HEK293 (cell line): ENCODE data around the gene OR2AE1.
A peak's percentile ranks its signal among the peaks of the same experiment; 100 is the strongest.

Experiments
- KLF8 ChIP-seq: fragments of 450-650 bp; formaldehyde crosslinking; IDR thresholded peaks from 2 replicates; pipeline ENCODE4 v1.5.1; 2016; ENCODE audit warnings: missing biosample characterization, missing genetic modification characterization
- SCRT1 ChIP-seq: fragments of 450-650 bp; formaldehyde crosslinking; IDR thresholded peaks from 2 replicates; pipeline ENCODE4 v1.5.1; 2016; ENCODE audit warnings: missing biosample characterization, missing genetic modification characterization, borderline replicate concordance
- ZBTB20 ChIP-seq: fragments of 450-650 bp; formaldehyde crosslinking; IDR thresholded peaks from 2 replicates; pipeline ENCODE4 v1.5.1; 2016; ENCODE audit warnings: missing biosample characterization, missing genetic modification characterization
- ZEB2 ChIP-seq: fragments of 450-650 bp; formaldehyde crosslinking; IDR thresholded peaks from 2 replicates; pipeline ENCODE4 v1.5.1; 2016; ENCODE audit warnings: missing biosample characterization, missing genetic modification characterization
- ZNF10 ChIP-seq: fragments of 450-650 bp; formaldehyde crosslinking; IDR thresholded peaks from 2 replicates; pipeline ENCODE4 v1.5.1; 2017; ENCODE audit warnings: missing biosample characterization, missing genetic modification characterization
- ZNF16 ChIP-seq: fragments of 450-650 bp; formaldehyde crosslinking; IDR thresholded peaks from 2 replicates; pipeline ENCODE4 v1.5.1; 2016; ENCODE audit warnings: low read depth, missing biosample characterization, missing genetic modification characterization
- ZNF174 ChIP-seq: fragments of 450-650 bp; formaldehyde crosslinking; IDR thresholded peaks from 2 replicates; pipeline ENCODE4 v1.5.0; 2017; ENCODE audit warnings: missing biosample characterization, mild to moderate bottlenecking, missing genetic modification characterization
- ZNF23 ChIP-seq: fragments of 450-650 bp; formaldehyde crosslinking; IDR thresholded peaks from 2 replicates; pipeline ENCODE4 v1.5.1; 2016; ENCODE audit warnings: missing biosample characterization, missing genetic modification characterization, borderline replicate concordance
- ZNF311 ChIP-seq: fragments of 450-650 bp; formaldehyde crosslinking; IDR thresholded peaks from 2 replicates; pipeline ENCODE4 v1.5.1; 2017; ENCODE audit warnings: missing biosample characterization, missing genetic modification characterization, borderline replicate concordance
- ZNF335 ChIP-seq: fragments of 450-650 bp; formaldehyde crosslinking; conservative IDR thresholded peaks from 2 replicates; pipeline ENCODE4 v1.5.1; 2016; ENCODE audit warnings: missing biosample characterization, missing genetic modification characterization
- ZNF433 ChIP-seq: fragments of 450-650 bp; formaldehyde crosslinking; IDR thresholded peaks from 2 replicates; pipeline ENCODE4 v1.5.1; 2016; ENCODE audit warnings: missing biosample characterization, missing genetic modification characterization, low read depth
- ZNF48 ChIP-seq: fragments of 450-650 bp; formaldehyde crosslinking; IDR thresholded peaks from 2 replicates; pipeline ENCODE4 v1.5.1; 2016; ENCODE audit warnings: missing biosample characterization, missing genetic modification characterization
- ZNF518A ChIP-seq: fragments of 450-650 bp; formaldehyde crosslinking; conservative IDR thresholded peaks from 2 replicates; pipeline ENCODE4 v1.5.1; 2016; ENCODE audit warnings: low read depth, missing biosample characterization, missing genetic modification characterization
- ZNF580 ChIP-seq: fragments of 450-650 bp; formaldehyde crosslinking; IDR thresholded peaks from 2 replicates; pipeline ENCODE4 v1.5.1; 2016; ENCODE audit warnings: missing biosample characterization, missing genetic modification characterization
- ZNF629 ChIP-seq: fragments of 450-650 bp; formaldehyde crosslinking; IDR thresholded peaks from 2 replicates; pipeline ENCODE4 v1.5.1; 2017; ENCODE audit warnings: missing biosample characterization, missing genetic modification characterization
- ZNF660 ChIP-seq: fragments of 450-650 bp; IDR thresholded peaks from 2 replicates; pipeline ENCODE4 v1.5.1; 2018; ENCODE audit warnings: missing biosample characterization, mild to moderate bottlenecking, missing genetic modification characterization
- ZNF664 ChIP-seq: fragments of 450-650 bp; formaldehyde crosslinking; IDR thresholded peaks from 2 replicates; pipeline ENCODE4 v1.5.1; 2016; ENCODE audit warnings: missing biosample characterization, missing genetic modification characterization
- ZNF692 ChIP-seq: fragments of 450-650 bp; formaldehyde crosslinking; IDR thresholded peaks from 2 replicates; pipeline ENCODE4 v1.5.1; 2016; ENCODE audit warnings: missing biosample characterization, missing genetic modification characterization
- ZNF707 ChIP-seq: fragments of 450-650 bp; formaldehyde crosslinking; IDR thresholded peaks from 2 replicates; pipeline ENCODE4 v1.5.1; 2016; ENCODE audit warnings: missing biosample characterization, missing genetic modification characterization
- ZNF776 ChIP-seq: fragments of 450-650 bp; formaldehyde crosslinking; IDR thresholded peaks from 2 replicates; pipeline ENCODE4 v1.5.0; 2017; ENCODE audit warnings: missing biosample characterization, missing genetic modification characterization, borderline replicate concordance
- ZNF837 ChIP-seq: fragments of 450-650 bp; formaldehyde crosslinking; IDR thresholded peaks from 2 replicates; pipeline ENCODE4 v1.5.1; 2016; ENCODE audit warnings: missing biosample characterization, missing genetic modification characterization
- ZSCAN16 ChIP-seq: fragments of 450-650 bp; formaldehyde crosslinking; IDR thresholded peaks from 2 replicates; pipeline ENCODE4 v1.5.1; 2016; ENCODE audit warnings: missing biosample characterization, missing genetic modification characterization
- TF ChIP-seq, protein P1 (sequence below): fragments of 450-650 bp; formaldehyde crosslinking; IDR thresholded peaks from 2 replicates; pipeline ENCODE4 v1.5.1; 2016; ENCODE audit warnings: missing biosample characterization, missing genetic modification characterization
- TF ChIP-seq, protein P2 (sequence below): fragments of 450-650 bp; formaldehyde crosslinking; IDR thresholded peaks from 2 replicates; pipeline ENCODE4 v1.5.1; 2016; ENCODE audit warnings: missing biosample characterization, missing genetic modification characterization, borderline replicate concordance
- TF ChIP-seq, protein P3 (sequence below): IDR thresholded peaks from 2 replicates; pipeline ENCODE4 v1.6.1; 2011; ENCODE audit warnings: mild to moderate bottlenecking, low read depth, low read length, borderline replicate concordance

Gene OR2AE1

DNA sequence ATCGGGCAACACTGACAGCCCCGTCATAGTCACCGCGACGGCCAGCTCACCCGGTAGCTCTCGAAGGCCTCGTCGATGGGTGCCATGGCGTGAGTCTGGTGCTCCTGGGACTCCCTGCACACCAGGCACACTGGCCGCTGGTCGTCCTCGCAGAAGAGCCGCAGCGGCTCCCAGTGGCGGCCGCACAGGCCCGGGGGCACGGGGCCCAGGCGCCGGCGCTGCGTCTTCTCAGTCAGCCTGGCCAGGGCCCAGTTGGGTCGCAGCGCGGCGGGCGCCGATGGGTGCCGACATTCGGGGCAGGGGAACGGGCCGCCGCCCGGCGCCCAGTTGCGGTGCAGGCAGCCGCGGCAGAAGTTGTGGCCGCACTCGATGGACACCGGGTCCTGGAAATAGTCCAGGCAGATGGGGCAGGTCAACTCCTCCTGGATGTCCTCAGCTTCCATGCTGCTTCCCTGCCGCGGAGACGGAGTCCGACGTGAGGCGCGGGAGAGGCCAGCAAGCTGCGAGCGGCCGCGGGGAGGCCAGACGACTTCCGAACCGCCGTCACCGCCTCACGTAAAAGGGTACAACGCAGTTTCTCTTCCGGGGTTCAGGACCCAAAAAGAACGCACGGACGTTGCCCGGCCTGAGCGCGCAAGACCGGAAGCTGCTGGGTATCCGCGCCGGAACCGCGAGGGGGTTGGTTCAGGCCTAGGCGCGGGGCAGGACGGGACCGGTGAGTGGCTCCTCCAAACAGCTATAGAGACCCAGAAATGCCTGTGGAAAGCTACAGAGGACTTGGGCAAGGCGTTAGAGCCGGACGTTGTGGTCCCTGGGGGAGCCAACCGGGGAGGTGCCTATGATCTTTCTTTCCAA, 42.4 kb upstream of the OR2AE1 start, which contains the start of gene TRIM4 (continued):
- no peak for TF ChIP-seq SCRT1 (tag by site-specific recombination)
- TF ChIP-seq, protein P1, sequence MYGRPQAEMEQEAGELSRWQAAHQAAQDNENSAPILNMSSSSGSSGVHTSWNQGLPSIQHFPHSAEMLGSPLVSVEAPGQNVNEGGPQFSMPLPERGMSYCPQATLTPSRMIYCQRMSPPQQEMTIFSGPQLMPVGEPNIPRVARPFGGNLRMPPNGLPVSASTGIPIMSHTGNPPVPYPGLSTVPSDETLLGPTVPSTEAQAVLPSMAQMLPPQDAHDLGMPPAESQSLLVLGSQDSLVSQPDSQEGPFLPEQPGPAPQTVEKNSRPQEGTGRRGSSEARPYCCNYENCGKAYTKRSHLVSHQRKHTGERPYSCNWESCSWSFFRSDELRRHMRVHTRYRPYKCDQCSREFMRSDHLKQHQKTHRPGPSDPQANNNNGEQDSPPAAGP (tag by site-specific recombination), result no peak; the same call in 1 of the 2 replicates
- no peak for TF ChIP-seq ZNF48 (tag by site-specific recombination)
- 0 out of 2 replicates have a peak, but pooled peaks have one; percentile 71 for TF ChIP-seq ZSCAN16 (tag by site-specific recombination)
- peak; percentile 95 for TF ChIP-seq ZNF335 (tag by site-specific recombination)
- peak; percentile 77 for TF ChIP-seq ZNF629
- no peak for TF ChIP-seq ZNF664 (tag by site-specific recombination)
- no peak for TF ChIP-seq ZNF433 (tag by site-specific recombination)
- TF ChIP-seq ZNF707 (tag by site-specific recombination), result no peak
- TF ChIP-seq ZNF311 (tag by site-specific recombination), result no peak
- no peak; the same call in none of the 2 replicates for TF ChIP-seq ZEB2 (tag by site-specific recombination)
- peak; percentile 99 for TF ChIP-seq ZNF580 (tag by site-specific recombination)
- peak; percentile 35; the same call in 1 of the 2 replicates for TF ChIP-seq ZNF10 (tag by site-specific recombination)
- no peak for TF ChIP-seq ZNF16
- no peak for TF ChIP-seq ZNF776
- no peak for TF ChIP-seq ZNF837 (tag by site-specific recombination)
- 0 out of 2 replicates have a peak, but pooled peaks have one; percentile 33 for TF ChIP-seq ZNF660 (tag by site-specific recombination)
- TF ChIP-seq KLF8, result peak; percentile 8; the same call in 1 of the 2 replicates
- TF ChIP-seq, protein P2, sequence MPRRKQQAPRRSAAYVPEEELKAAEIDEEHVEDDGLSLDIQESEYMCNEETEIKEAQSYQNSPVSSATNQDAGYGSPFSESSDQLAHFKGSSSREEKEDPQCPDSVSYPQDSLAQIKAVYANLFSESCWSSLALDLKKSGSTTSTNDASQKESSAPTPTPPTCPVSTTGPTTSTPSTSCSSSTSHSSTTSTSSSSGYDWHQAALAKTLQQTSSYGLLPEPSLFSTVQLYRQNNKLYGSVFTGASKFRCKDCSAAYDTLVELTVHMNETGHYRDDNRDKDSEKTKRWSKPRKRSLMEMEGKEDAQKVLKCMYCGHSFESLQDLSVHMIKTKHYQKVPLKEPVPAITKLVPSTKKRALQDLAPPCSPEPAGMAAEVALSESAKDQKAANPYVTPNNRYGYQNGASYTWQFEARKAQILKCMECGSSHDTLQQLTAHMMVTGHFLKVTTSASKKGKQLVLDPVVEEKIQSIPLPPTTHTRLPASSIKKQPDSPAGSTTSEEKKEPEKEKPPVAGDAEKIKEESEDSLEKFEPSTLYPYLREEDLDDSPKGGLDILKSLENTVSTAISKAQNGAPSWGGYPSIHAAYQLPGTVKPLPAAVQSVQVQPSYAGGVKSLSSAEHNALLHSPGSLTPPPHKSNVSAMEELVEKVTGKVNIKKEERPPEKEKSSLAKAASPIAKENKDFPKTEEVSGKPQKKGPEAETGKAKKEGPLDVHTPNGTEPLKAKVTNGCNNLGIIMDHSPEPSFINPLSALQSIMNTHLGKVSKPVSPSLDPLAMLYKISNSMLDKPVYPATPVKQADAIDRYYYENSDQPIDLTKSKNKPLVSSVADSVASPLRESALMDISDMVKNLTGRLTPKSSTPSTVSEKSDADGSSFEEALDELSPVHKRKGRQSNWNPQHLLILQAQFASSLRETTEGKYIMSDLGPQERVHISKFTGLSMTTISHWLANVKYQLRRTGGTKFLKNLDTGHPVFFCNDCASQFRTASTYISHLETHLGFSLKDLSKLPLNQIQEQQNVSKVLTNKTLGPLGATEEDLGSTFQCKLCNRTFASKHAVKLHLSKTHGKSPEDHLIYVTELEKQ, result no peak
- TF ChIP-seq ZNF518A (tag by site-specific recombination), result peak; percentile 99
- peak; percentile 65; the same call in 1 of the 2 replicates for TF ChIP-seq ZNF692
- TF ChIP-seq ZBTB20 (tag by site-specific recombination), result peak; percentile 72; the same call in 1 of the 2 replicates
- TF ChIP-seq, protein P3, sequence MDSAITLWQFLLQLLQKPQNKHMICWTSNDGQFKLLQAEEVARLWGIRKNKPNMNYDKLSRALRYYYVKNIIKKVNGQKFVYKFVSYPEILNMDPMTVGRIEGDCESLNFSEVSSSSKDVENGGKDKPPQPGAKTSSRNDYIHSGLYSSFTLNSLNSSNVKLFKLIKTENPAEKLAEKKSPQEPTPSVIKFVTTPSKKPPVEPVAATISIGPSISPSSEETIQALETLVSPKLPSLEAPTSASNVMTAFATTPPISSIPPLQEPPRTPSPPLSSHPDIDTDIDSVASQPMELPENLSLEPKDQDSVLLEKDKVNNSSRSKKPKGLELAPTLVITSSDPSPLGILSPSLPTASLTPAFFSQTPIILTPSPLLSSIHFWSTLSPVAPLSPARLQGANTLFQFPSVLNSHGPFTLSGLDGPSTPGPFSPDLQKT, result no peak
- TF ChIP-seq ZNF174 (tag by site-specific recombination), result no peak
- no peak for TF ChIP-seq ZNF23 (tag by site-specific recombination)
